Ascending aorta (tissue), 2 donors: ENCODE results near the gene MYMX. TPM values are rescaled to one million over a fixed set of nuclear protein-coding genes. Genes with fewer than 3 reads are reported as not detected.

Experiments used
- DNase-seq, 2 donors: peaks; one replicate each; pipeline ENCODE4 v3.0.0-alpha.2; 2019; ENCODE audit warnings: low spot score in 2 of 2
- H3K27ac ChIP-seq, 2 donors: fragments of 200-600 bp; sonication (generic); one replicate each; pipeline ENCODE4 v1.5.1; 2016 to 2017; ENCODE audit warnings: mild to moderate bottlenecking in 1 of 2
- H3K27me3 ChIP-seq: fragments of 200-600 bp; sonication (generic); one replicate; pipeline ENCODE4 v1.5.1; 2017
- H3K36me3 ChIP-seq, 2 donors: fragments of 200-600 bp; sonication (generic); one replicate each; pipeline ENCODE4 v1.5.1; 2016
- H3K4me1 ChIP-seq, 2 donors: fragments of 200-600 bp; sonication (generic); one replicate each; pipeline ENCODE4 v1.5.1; 2016 to 2017; ENCODE audit warnings: mild to moderate bottlenecking in 1 of 2
- H3K4me3 ChIP-seq, 2 donors: fragments of 200-600 bp; sonication (generic); one replicate each; pipeline ENCODE4 v1.5.1; 2016 to 2017; ENCODE audit warnings: mild to moderate bottlenecking in 1 of 2
- H3K9me3 ChIP-seq, 2 donors: fragments of 200-600 bp; sonication (generic); one replicate each; pipeline ENCODE4 v1.5.1; 2016
- intact Hi-C: fragments of 100-400 bp; cut with DNase I; formaldehyde crosslinking; loops from one replicate; pipeline ENCODE4 v1.15.1; 2023
- total RNA-seq: library from RNA; depleted of rRNA; stranded (reverse); fragments of >200 nt; gene quantifications from one replicate; pipeline ENCODE4 v1.1.0, GENCODE V29; 2016
- TF ChIP-seq, protein P1 (sequence below), 3 experiments: fragments of 200-600 bp in 2 of 3; fragments of 450-650 bp in 1 of 3; sonication (generic) in 2 of 3; IDR thresholded peaks; one replicate each; pipeline ENCODE4 v1.5.1; 2016 to 2019; ENCODE audit warnings: antibody characterized with exemption in 3 of 3, mild to moderate bottlenecking in 1 of 3, moderate library complexity in 1 of 3

Gene MYMX
- total RNA-seq, 1 donor from 2014 or later = 13.9 TPM

GRCh38 chr6:44255871-44256774 is 39.4 kb downstream of the MYMX start:
- H3K36me3 ChIP-seq = peaks cover 40 to 41% of the 10 kb centered on the region in 2 donors
- no peaks in the 10 kb centered on the region for H3K27me3 ChIP-seq
- no peak for DNase-seq
- H3K4me3 ChIP-seq = peak overlapping the region; percentile 77 to 79
- H3K4me1 ChIP-seq = peaks cover 0 to 17% of the 10 kb centered on the region in 2 donors
- intact Hi-C loops = loop anchor here (2.0 kb wide), 2 partner anchors 17 to 33 kb away; partner anchors contain the start of gene SLC29A1
- H3K27ac ChIP-seq = peak overlapping the region; percentile 73 to 87
- H3K9me3 ChIP-seq = no peaks in the 10 kb centered on the region
- TF ChIP-seq, protein P1, sequence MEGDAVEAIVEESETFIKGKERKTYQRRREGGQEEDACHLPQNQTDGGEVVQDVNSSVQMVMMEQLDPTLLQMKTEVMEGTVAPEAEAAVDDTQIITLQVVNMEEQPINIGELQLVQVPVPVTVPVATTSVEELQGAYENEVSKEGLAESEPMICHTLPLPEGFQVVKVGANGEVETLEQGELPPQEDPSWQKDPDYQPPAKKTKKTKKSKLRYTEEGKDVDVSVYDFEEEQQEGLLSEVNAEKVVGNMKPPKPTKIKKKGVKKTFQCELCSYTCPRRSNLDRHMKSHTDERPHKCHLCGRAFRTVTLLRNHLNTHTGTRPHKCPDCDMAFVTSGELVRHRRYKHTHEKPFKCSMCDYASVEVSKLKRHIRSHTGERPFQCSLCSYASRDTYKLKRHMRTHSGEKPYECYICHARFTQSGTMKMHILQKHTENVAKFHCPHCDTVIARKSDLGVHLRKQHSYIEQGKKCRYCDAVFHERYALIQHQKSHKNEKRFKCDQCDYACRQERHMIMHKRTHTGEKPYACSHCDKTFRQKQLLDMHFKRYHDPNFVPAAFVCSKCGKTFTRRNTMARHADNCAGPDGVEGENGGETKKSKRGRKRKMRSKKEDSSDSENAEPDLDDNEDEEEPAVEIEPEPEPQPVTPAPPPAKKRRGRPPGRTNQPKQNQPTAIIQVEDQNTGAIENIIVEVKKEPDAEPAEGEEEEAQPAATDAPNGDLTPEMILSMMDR (IDR thresholded peaks at IDR 0.05) = no peak

DNA sequence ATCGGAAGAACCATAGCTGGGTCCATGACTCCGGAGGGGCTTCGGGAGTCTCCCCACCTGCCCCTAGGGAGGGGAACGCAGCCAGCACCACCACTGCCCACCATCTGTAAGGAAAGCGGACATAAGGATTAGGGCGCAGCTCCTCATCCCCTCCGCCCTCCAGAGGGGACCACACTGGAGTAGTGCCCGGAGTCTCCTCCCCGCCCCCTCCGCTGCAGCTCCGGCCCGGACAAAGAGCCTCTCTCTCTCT is 40.0 kb downstream of the MYMX start:
- peaks cover 34 to 35% of the 10 kb centered on the region in 2 donors for H3K36me3 ChIP-seq
- H3K27me3 ChIP-seq = no peaks in the 10 kb centered on the region

GRCh38 chr6:44257025-44257752 is 40.5 kb downstream of the MYMX start, which contains the start of gene SLC35B2:
TSS of gene SLC35B2 (minus strand) at chr6:44257528. CDS start at chr6:44257410, 118 bp downstream.
- intact Hi-C loops = loop anchor here (1.0 to 2.0 kb wide), 3 partner anchors 18 to 85 kb away; partner anchors contain the start of gene SLC29A1
- Histone ChIP-seq H3K36me3 (peaks cover 29 to 30% of the 10 kb centered on the region in 2 donors), H3K9me3 (no peaks in the 10 kb centered on the region), H3K4me3 (peak within 1 kb of the TSS; percentile 77 to 79), H3K27ac (peak within 1 kb of the TSS; percentile 73 to 87), H3K27me3 (no peaks in the 10 kb centered on the region), H3K4me1 (peaks cover 0 to 13% of the 10 kb centered on the region in 2 donors)
- TF ChIP-seq, protein P1 (IDR thresholded peaks at IDR 0.05) = peak in 2 of 3 experiments; percentile 51 to 93
- DNase-seq = peak in 1 of 2 donors; percentile 81

More for the DNA sequence above, 40.0 kb downstream of the MYMX start:
- H3K9me3 ChIP-seq = no peaks in the 10 kb centered on the region
- no peak for DNase-seq
- H3K27ac ChIP-seq = peak overlapping the region; percentile 73 to 87
- intact Hi-C loops = loop anchor here (1.0 to 2.0 kb wide), 3 partner anchors 18 to 84 kb away; partner anchors contain the start of gene SLC29A1
- H3K4me1 ChIP-seq = peaks cover 0 to 12% of the 10 kb centered on the region in 2 donors
- TF ChIP-seq, protein P1 (IDR thresholded peaks at IDR 0.05) = no peak
- peak overlapping the region; percentile 77 to 79 for H3K4me3 ChIP-seq

DNA sequence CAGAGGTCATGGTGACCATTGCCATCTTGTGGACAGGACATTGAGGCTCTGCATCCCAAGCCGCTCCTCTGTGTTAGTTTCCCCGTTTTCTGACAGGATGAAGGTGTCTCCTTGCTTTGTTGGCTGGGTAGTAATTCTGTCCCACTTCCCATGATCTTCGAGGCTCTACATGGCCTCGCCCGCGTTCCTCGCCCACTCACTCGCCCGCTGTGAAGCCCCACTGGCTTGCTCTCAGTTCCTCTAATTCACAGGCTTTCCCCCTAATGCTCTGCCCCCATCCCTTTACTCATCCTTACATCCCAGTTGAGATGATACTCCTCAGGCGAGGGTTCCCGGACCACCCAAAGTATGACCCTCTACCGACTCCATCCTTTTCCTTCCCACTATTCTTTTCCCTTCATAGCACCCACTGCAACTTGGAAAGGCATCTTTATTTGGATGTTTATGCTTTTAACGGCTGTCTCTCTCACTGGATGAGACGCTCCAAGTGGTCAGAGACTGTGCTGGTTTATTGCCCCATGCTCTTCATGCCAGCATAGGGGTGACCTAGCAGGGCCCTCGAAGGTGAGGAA is 41.1 kb downstream of the MYMX start:
- peak overlapping the region; percentile 77 to 79 for H3K4me3 ChIP-seq
- H3K36me3 ChIP-seq = peaks cover 23 to 24% of the 10 kb centered on the region in 2 donors
- intact Hi-C loops = loop anchor here (1.0 to 2.0 kb wide), 3 partner anchors 19 to 86 kb away; partner anchors contain the start of gene SLC29A1
- DNase-seq = no peak
- H3K9me3 ChIP-seq = no peaks in the 10 kb centered on the region
- H3K27me3 ChIP-seq = no peaks in the 10 kb centered on the region
- H3K27ac ChIP-seq = peak overlapping the region; percentile 73 to 87
- TF ChIP-seq, protein P1 (IDR thresholded peaks at IDR 0.05) = no peak
- H3K4me1 ChIP-seq = peaks cover under 1 to 19% of the 10 kb centered on the region in 2 donors

- no peak overlapping the region for H3K4me3 ChIP-seq
- TF ChIP-seq, protein P1 (IDR thresholded peaks at IDR 0.05) = no peak
- no peak overlapping the region for H3K27ac ChIP-seq
- H3K36me3 ChIP-seq = peaks cover 17 to 18% of the 10 kb centered on the region in 2 donors
- peaks cover 6 to 24% of the 10 kb centered on the region in 2 donors for H3K4me1 ChIP-seq
- H3K27me3 ChIP-seq = no peaks in the 10 kb centered on the region
- intact Hi-C loops = no loop called here
- H3K9me3 ChIP-seq = no peaks in the 10 kb centered on the region
- no peak for DNase-seq
Measured at GRCh38 chr6:44258325-44258863, 41.7 kb downstream of the MYMX start.
